HCT116 (cell line): ENCODE data around the gene SFXN5. TPM values are rescaled to one million over a fixed set of nuclear protein-coding genes. Genes with fewer than 3 reads are reported as not detected.

Experiments used
- ATAC-seq: fragments of 200-7000 bp; cut with Tn5 transposase; 2 replicates; pipeline ENCODE4 v1.9.1; 2020; ENCODE audit warnings: mild to moderate bottlenecking, moderate library complexity
- BruUV-seq: library from RNA; stranded (reverse); fragments of 400-500 nt; replicated peaks from 2 replicates; lab custom pipeline; 2021; lab: Mats Ljungman, UMichigan
- CTCF ChIA-PET: fragments of 300-600 bp; sonication (Branson Sonifier 250); formaldehyde crosslinking; loops from one replicate; lab custom pipeline; 2021; ENCODE audit warnings: antibody characterized with exemption; lab: Charles Lee
- POLR2A ChIA-PET: fragments of 300-600, 350-600 bp; sonication (Branson Sonifier 250); formaldehyde crosslinking; loops from one replicate; lab custom pipeline; 2021; ENCODE audit warnings: antibody characterized with exemption; lab: Charles Lee
- RAD21 ChIA-PET, 2 experiments: fragments of 300-600 bp; sonication (Branson Sonifier 250); formaldehyde crosslinking; loops; one replicate each; lab custom pipeline; 2023; ENCODE audit warnings: low total read pairs in 2 of 2; ENCODE audit not compliant: uncharacterized antibody in 2 of 2, unreplicated experiment in 2 of 2, low non-redundant PET in 1 of 2; lab: Charles Lee
- DNase-seq: peaks from one replicate; pipeline ENCODE4 v3.0.0-alpha.2; 2010; ENCODE audit warnings: low read depth, low spot score
- H2AFZ ChIP-seq: fragments of 200-600 bp; shearing (Covaris generic), sonication (generic); 2 replicates; pipeline ENCODE4 v1.6.1; 2017; ENCODE audit warnings: low read depth, mixed run types, mixed read lengths, antibody characterized with exemption, low read length; ENCODE audit not compliant: poor library complexity, severe bottlenecking
- H3K27ac ChIP-seq: 2 replicates; pipeline ENCODE4 v1.5.1; 2012; ENCODE audit warnings: low read depth, low read length
- H3K27me3 ChIP-seq: fragments of 200-600 bp; sonication (generic); 2 replicates; pipeline ENCODE4 v1.6.1; 2016; ENCODE audit warnings: mixed run types, low read length, mixed read lengths; ENCODE audit not compliant: insufficient read depth
- H3K36me3 ChIP-seq, 2 experiments: fragments of 200-500 bp in 1 of 2; fragments of 200-600 bp in 1 of 2; sonication (Bioruptor generic) in 1 of 2; sonication (generic) in 1 of 2; 2 replicates each; pipeline versions ENCODE4 v1.5.1 to v1.6.1; 2014 to 2016; ENCODE audit warnings: low read length in 2 of 2, inconsistent platforms in 1 of 2, mixed read lengths in 1 of 2, mixed run types in 1 of 2; ENCODE audit not compliant: insufficient read depth in 2 of 2, control insufficient read depth in 1 of 2
- H3K4me1 ChIP-seq, 2 experiments: fragments of 200-600 bp in 1 of 2; sonication (generic) in 1 of 2; 2 replicates each; pipeline versions ENCODE4 v1.5.1 to v1.6.1; 2012 to 2017; ENCODE audit warnings: low read length in 2 of 2, inconsistent platforms in 1 of 2, mild to moderate bottlenecking in 1 of 2, mixed read lengths in 1 of 2, mixed run types in 1 of 2, moderate library complexity in 1 of 2; ENCODE audit not compliant: insufficient read depth in 2 of 2, control insufficient read depth in 1 of 2
- H3K4me2 ChIP-seq: fragments of 200-600 bp; sonication (generic); 2 replicates; pipeline ENCODE4 v1.6.1; 2017; ENCODE audit warnings: mixed run types, low read length, mixed read lengths
- H3K4me3 ChIP-seq, 2 experiments: fragments of 200-600 bp in 1 of 2; sonication (generic) in 1 of 2; replicated peaks in 1 of 2; 2 replicates each; pipeline ENCODE4 v1.5.1; 2011 to 2016; ENCODE audit warnings: low read length in 2 of 2, control low read depth in 1 of 2, low read depth in 1 of 2, mild to moderate bottlenecking in 1 of 2, mixed read lengths in 1 of 2, mixed run types in 1 of 2
- H3K79me2 ChIP-seq: fragments of 200-600 bp; sonication (generic); 2 replicates; pipeline ENCODE4 v1.6.1; 2017; ENCODE audit warnings: mild to moderate bottlenecking, mixed run types, low read length, moderate library complexity, mixed read lengths; ENCODE audit not compliant: insufficient read depth
- H3K9ac ChIP-seq: fragments of 200-600 bp; sonication (generic); 2 replicates; pipeline ENCODE4 v1.6.1; 2016; ENCODE audit warnings: low read length, mixed read lengths
- H3K9me2 ChIP-seq: fragments of 200-600 bp; sonication (generic), shearing (Covaris generic); 2 replicates; pipeline ENCODE4 v1.6.1; 2017; ENCODE audit warnings: mixed run types, mild to moderate bottlenecking, moderate library complexity; ENCODE audit not compliant: insufficient read depth
- H3K9me3 ChIP-seq, 2 experiments: fragments of 200-500 bp in 1 of 2; fragments of 200-600 bp in 1 of 2; sonication (Bioruptor generic) in 1 of 2; sonication (generic) in 1 of 2; 2 replicates each; pipeline ENCODE4 v1.6.1; 2014 to 2017; ENCODE audit warnings: low read length in 2 of 2, mixed read lengths in 2 of 2, inconsistent platforms in 1 of 2, low read depth in 1 of 2, mild to moderate bottlenecking in 1 of 2, mixed run types in 1 of 2, moderate library complexity in 1 of 2; ENCODE audit not compliant: control insufficient read depth in 1 of 2, insufficient read depth in 1 of 2
- H4K20me1 ChIP-seq: fragments of 200-600 bp; sonication (generic), shearing (Covaris generic); 2 replicates; pipeline ENCODE4 v1.6.1; 2017; ENCODE audit warnings: mixed run types, mild to moderate bottlenecking, moderate library complexity; ENCODE audit not compliant: insufficient read depth
- CEBPB ChIP-seq: IDR thresholded peaks from 2 replicates; pipeline ENCODE4 v1.6.1; 2012; ENCODE audit warnings: low read depth
- POLR2AphosphoS5 ChIP-seq: IDR thresholded peaks from 2 replicates; pipeline ENCODE4 v1.6.1; 2011; ENCODE audit warnings: mild to moderate bottlenecking, low read depth, low read length, moderate library complexity
- ZFX ChIP-seq: fragments of 450-650 bp; IDR thresholded peaks from 2 replicates; pipeline ENCODE4 v1.6.1; 2017
- intact Hi-C: fragments of 100-400 bp; cut with micrococcal nuclease; formaldehyde crosslinking; loops from 2 replicates; pipeline ENCODE4 v1.10.0; 2022
- total RNA-seq: library from RNA; stranded (reverse); gene quantifications from one replicate; pipeline ENCODE4 v1.2.1, GENCODE V29; 2021; ENCODE audit not compliant: unreplicated experiment
- TF ChIP-seq, protein P1 (sequence below): IDR thresholded peaks from 2 replicates; pipeline ENCODE4 v1.6.1; 2011; ENCODE audit warnings: mild to moderate bottlenecking, low read length, moderate library complexity; ENCODE audit not compliant: insufficient replicate concordance; ENCODE audit errors: extremely low read depth
- TF ChIP-seq, protein P2 (sequence below), 3 experiments: fragments of 200-600 bp in 1 of 3; sonication (generic) in 1 of 3; IDR thresholded peaks in 2 of 3; conservative IDR thresholded peaks in 1 of 3; 2 replicates each; pipeline ENCODE4 v1.5.1; 2012 to 2017; ENCODE audit warnings: low read depth in 2 of 3, low read length in 2 of 3, antibody characterized with exemption in 1 of 3, borderline replicate concordance in 1 of 3, control low read depth in 1 of 3, mild to moderate bottlenecking in 1 of 3, mixed read lengths in 1 of 3, mixed run types in 1 of 3, moderate library complexity in 1 of 3; ENCODE audit not compliant: insufficient read depth in 1 of 3
- TF ChIP-seq, protein P3 (sequence below): IDR thresholded peaks from 2 replicates; pipeline ENCODE4 v1.6.1; 2012

SFXN5 gene
- total RNA-seq, 1 experiment from 2014 or later = 10.0 TPM

DNA sequence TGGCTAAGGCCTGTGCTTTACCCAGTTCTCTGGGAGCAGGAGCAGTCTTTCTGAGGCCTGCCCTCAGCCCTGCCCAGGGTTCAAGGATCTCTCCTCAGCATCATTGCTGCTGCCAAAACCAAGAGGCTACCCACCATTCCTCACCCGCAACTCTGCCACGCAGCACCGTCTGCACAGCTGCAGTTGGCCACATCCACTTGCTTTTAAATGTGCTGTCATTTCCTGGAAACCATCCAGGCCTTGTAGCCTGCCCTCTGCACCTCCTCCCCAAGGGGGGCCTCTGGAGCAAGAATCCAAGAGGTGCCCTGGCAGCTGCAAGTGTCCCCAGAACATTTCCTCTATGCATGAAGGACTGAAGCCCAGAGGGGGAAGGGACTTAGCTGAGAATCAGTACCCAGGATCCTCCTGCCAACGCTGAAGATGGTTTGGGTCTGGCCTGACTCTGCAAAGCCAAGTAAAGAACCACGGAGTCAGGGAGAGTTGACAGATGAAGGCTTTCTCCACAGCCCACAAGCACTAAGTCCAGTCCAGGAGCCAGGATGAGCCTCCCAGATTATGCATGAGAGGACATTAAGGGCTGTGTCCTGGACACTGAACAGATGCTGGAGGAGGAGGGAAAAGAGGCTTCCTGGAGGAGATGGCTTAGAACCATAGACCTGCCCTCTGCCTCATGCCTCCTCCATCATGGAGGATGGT is 139.3 kb downstream of the SFXN5 start:
- Histone ChIP-seq H3K79me2 (no peaks in the 10 kb centered on the region), H3K9ac (no peak overlapping the region), H3K27me3 (no peaks in the 10 kb centered on the region), H3K27ac (no peak overlapping the region), H3K36me3 (no peaks in the 10 kb centered on the region), H2AFZ (no peak overlapping the region), H3K9me3 (no peaks in the 10 kb centered on the region), H3K4me1 (peaks cover 2 to 23% of the 10 kb centered on the region in 2 experiments; a peak in 2 of 4 replicates), H3K4me2 (peak overlapping the region; percentile 22; the same call in 1 of the 2 replicates), H3K4me3 (no peak overlapping the region), H4K20me1 (no peaks in the 10 kb centered on the region), H3K9me2 (no peaks in the 10 kb centered on the region)
- RAD21 ChIA-PET = interaction anchor here in 1 of 2 experiments (1.0 kb wide), 1 partner anchor 39 kb away, joined by 3 read pairs; no protein-coding TSS in a partner anchor
- POLR2A ChIA-PET = no interaction called here
- CTCF ChIA-PET = interaction anchor here (1.0 to 1.2 kb wide), 2 partner anchors 39 to 225 kb away, joined by 3 to 9 read pairs; no protein-coding TSS in a partner anchor
- intact Hi-C loops = no loop called here
- DNase-seq = no peak
- no peak for ATAC-seq
- no peak for TF ChIP-seq CEBPB
- TF ChIP-seq, protein P1, sequence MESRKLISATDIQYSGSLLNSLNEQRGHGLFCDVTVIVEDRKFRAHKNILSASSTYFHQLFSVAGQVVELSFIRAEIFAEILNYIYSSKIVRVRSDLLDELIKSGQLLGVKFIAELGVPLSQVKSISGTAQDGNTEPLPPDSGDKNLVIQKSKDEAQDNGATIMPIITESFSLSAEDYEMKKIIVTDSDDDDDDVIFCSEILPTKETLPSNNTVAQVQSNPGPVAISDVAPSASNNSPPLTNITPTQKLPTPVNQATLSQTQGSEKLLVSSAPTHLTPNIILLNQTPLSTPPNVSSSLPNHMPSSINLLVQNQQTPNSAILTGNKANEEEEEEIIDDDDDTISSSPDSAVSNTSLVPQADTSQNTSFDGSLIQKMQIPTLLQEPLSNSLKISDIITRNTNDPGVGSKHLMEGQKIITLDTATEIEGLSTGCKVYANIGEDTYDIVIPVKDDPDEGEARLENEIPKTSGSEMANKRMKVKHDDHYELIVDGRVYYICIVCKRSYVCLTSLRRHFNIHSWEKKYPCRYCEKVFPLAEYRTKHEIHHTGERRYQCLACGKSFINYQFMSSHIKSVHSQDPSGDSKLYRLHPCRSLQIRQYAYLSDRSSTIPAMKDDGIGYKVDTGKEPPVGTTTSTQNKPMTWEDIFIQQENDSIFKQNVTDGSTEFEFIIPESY = no peak
- TF ChIP-seq, protein P2, sequence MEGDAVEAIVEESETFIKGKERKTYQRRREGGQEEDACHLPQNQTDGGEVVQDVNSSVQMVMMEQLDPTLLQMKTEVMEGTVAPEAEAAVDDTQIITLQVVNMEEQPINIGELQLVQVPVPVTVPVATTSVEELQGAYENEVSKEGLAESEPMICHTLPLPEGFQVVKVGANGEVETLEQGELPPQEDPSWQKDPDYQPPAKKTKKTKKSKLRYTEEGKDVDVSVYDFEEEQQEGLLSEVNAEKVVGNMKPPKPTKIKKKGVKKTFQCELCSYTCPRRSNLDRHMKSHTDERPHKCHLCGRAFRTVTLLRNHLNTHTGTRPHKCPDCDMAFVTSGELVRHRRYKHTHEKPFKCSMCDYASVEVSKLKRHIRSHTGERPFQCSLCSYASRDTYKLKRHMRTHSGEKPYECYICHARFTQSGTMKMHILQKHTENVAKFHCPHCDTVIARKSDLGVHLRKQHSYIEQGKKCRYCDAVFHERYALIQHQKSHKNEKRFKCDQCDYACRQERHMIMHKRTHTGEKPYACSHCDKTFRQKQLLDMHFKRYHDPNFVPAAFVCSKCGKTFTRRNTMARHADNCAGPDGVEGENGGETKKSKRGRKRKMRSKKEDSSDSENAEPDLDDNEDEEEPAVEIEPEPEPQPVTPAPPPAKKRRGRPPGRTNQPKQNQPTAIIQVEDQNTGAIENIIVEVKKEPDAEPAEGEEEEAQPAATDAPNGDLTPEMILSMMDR (IDR thresholded peaks at IDR 0.05 in 2 of 3, conservative IDR thresholded peaks at IDR 0.05 in 1 of 3; ENCODE audit: borderline replicate concordance in 1 of 3, insufficient read depth in 1 of 3, low read depth in 2 of 3, low read length in 2 of 3) = no peak
- TF ChIP-seq POLR2AphosphoS5 = no peak
- TF ChIP-seq ZFX = no peak
- TF ChIP-seq, protein P3, sequence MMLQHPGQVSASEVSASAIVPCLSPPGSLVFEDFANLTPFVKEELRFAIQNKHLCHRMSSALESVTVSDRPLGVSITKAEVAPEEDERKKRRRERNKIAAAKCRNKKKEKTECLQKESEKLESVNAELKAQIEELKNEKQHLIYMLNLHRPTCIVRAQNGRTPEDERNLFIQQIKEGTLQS = no peak
- BruUV-seq = no TSS peak
